HCT116 (cell line): ENCODE measurements around the gene ABCA3. TPM values are rescaled to one million over a fixed set of nuclear protein-coding genes. Genes with fewer than 3 reads are reported as not detected.

Experiments
- ATAC-seq: fragments of 200-7000 bp; cut with Tn5 transposase; 2 replicates; pipeline ENCODE4 v1.9.1; 2020; ENCODE audit warnings: mild to moderate bottlenecking, moderate library complexity
- BruUV-seq: library from RNA; stranded (reverse); fragments of 400-500 nt; replicated peaks from 2 replicates; lab custom pipeline; 2021; lab: Mats Ljungman, UMichigan
- CTCF ChIA-PET: fragments of 300-600 bp; sonication (Branson Sonifier 250); formaldehyde crosslinking; loops from one replicate; lab custom pipeline; 2021; ENCODE audit warnings: antibody characterized with exemption; lab: Charles Lee
- POLR2A ChIA-PET: fragments of 300-600, 350-600 bp; sonication (Branson Sonifier 250); formaldehyde crosslinking; loops from one replicate; lab custom pipeline; 2021; ENCODE audit warnings: antibody characterized with exemption; lab: Charles Lee
- RAD21 ChIA-PET, 2 experiments: fragments of 300-600 bp; sonication (Branson Sonifier 250); formaldehyde crosslinking; loops; one replicate each; lab custom pipeline; 2023; ENCODE audit warnings: low total read pairs in 2 of 2; ENCODE audit not compliant: uncharacterized antibody in 2 of 2, unreplicated experiment in 2 of 2, low non-redundant PET in 1 of 2; lab: Charles Lee
- DNase-seq: peaks from one replicate; pipeline ENCODE4 v3.0.0-alpha.2; 2010; ENCODE audit warnings: low read depth, low spot score
- H2AFZ ChIP-seq: fragments of 200-600 bp; shearing (Covaris generic), sonication (generic); 2 replicates; pipeline ENCODE4 v1.6.1; 2017; ENCODE audit warnings: low read depth, mixed run types, mixed read lengths, antibody characterized with exemption, low read length; ENCODE audit not compliant: poor library complexity, severe bottlenecking
- H3K27ac ChIP-seq: 2 replicates; pipeline ENCODE4 v1.5.1; 2012; ENCODE audit warnings: low read depth, low read length
- H3K27me3 ChIP-seq: fragments of 200-600 bp; sonication (generic); 2 replicates; pipeline ENCODE4 v1.6.1; 2016; ENCODE audit warnings: mixed run types, low read length, mixed read lengths; ENCODE audit not compliant: insufficient read depth
- H3K36me3 ChIP-seq, 2 experiments: fragments of 200-500 bp in 1 of 2; fragments of 200-600 bp in 1 of 2; sonication (Bioruptor generic) in 1 of 2; sonication (generic) in 1 of 2; 2 replicates each; pipeline versions ENCODE4 v1.5.1 to v1.6.1; 2014 to 2016; ENCODE audit warnings: low read length in 2 of 2, inconsistent platforms in 1 of 2, mixed read lengths in 1 of 2, mixed run types in 1 of 2; ENCODE audit not compliant: insufficient read depth in 2 of 2, control insufficient read depth in 1 of 2
- H3K4me1 ChIP-seq, 2 experiments: fragments of 200-600 bp in 1 of 2; sonication (generic) in 1 of 2; 2 replicates each; pipeline versions ENCODE4 v1.5.1 to v1.6.1; 2012 to 2017; ENCODE audit warnings: low read length in 2 of 2, inconsistent platforms in 1 of 2, mild to moderate bottlenecking in 1 of 2, mixed read lengths in 1 of 2, mixed run types in 1 of 2, moderate library complexity in 1 of 2; ENCODE audit not compliant: insufficient read depth in 2 of 2, control insufficient read depth in 1 of 2
- H3K4me2 ChIP-seq: fragments of 200-600 bp; sonication (generic); 2 replicates; pipeline ENCODE4 v1.6.1; 2017; ENCODE audit warnings: mixed run types, low read length, mixed read lengths
- H3K4me3 ChIP-seq, 2 experiments: fragments of 200-600 bp in 1 of 2; sonication (generic) in 1 of 2; replicated peaks in 1 of 2; 2 replicates each; pipeline ENCODE4 v1.5.1; 2011 to 2016; ENCODE audit warnings: low read length in 2 of 2, control low read depth in 1 of 2, low read depth in 1 of 2, mild to moderate bottlenecking in 1 of 2, mixed read lengths in 1 of 2, mixed run types in 1 of 2
- H3K79me2 ChIP-seq: fragments of 200-600 bp; sonication (generic); 2 replicates; pipeline ENCODE4 v1.6.1; 2017; ENCODE audit warnings: mild to moderate bottlenecking, mixed run types, low read length, moderate library complexity, mixed read lengths; ENCODE audit not compliant: insufficient read depth
- H3K9ac ChIP-seq: fragments of 200-600 bp; sonication (generic); 2 replicates; pipeline ENCODE4 v1.6.1; 2016; ENCODE audit warnings: low read length, mixed read lengths
- H3K9me2 ChIP-seq: fragments of 200-600 bp; sonication (generic), shearing (Covaris generic); 2 replicates; pipeline ENCODE4 v1.6.1; 2017; ENCODE audit warnings: mixed run types, mild to moderate bottlenecking, moderate library complexity; ENCODE audit not compliant: insufficient read depth
- H3K9me3 ChIP-seq, 2 experiments: fragments of 200-500 bp in 1 of 2; fragments of 200-600 bp in 1 of 2; sonication (Bioruptor generic) in 1 of 2; sonication (generic) in 1 of 2; 2 replicates each; pipeline ENCODE4 v1.6.1; 2014 to 2017; ENCODE audit warnings: low read length in 2 of 2, mixed read lengths in 2 of 2, inconsistent platforms in 1 of 2, low read depth in 1 of 2, mild to moderate bottlenecking in 1 of 2, mixed run types in 1 of 2, moderate library complexity in 1 of 2; ENCODE audit not compliant: control insufficient read depth in 1 of 2, insufficient read depth in 1 of 2
- H4K20me1 ChIP-seq: fragments of 200-600 bp; sonication (generic), shearing (Covaris generic); 2 replicates; pipeline ENCODE4 v1.6.1; 2017; ENCODE audit warnings: mixed run types, mild to moderate bottlenecking, moderate library complexity; ENCODE audit not compliant: insufficient read depth
- ATF3 ChIP-seq: IDR thresholded peaks from 2 replicates; pipeline ENCODE4 v1.6.1; 2012
- CBX3 ChIP-seq: IDR thresholded peaks from 2 replicates; pipeline ENCODE4 v1.6.1; 2012; ENCODE audit warnings: low read depth
- CEBPB ChIP-seq: IDR thresholded peaks from 2 replicates; pipeline ENCODE4 v1.6.1; 2012; ENCODE audit warnings: low read depth
- CTCF ChIP-seq, 3 experiments: fragments of 200-600 bp in 1 of 3; sonication (generic) in 1 of 3; IDR thresholded peaks in 2 of 3; conservative IDR thresholded peaks in 1 of 3; 2 replicates each; pipeline ENCODE4 v1.5.1; 2012 to 2017; ENCODE audit warnings: low read depth in 2 of 3, low read length in 2 of 3, antibody characterized with exemption in 1 of 3, borderline replicate concordance in 1 of 3, control low read depth in 1 of 3, mild to moderate bottlenecking in 1 of 3, mixed read lengths in 1 of 3, mixed run types in 1 of 3, moderate library complexity in 1 of 3; ENCODE audit not compliant: insufficient read depth in 1 of 3
- EGR1 ChIP-seq: IDR thresholded peaks from 2 replicates; pipeline ENCODE4 v1.6.1; 2012; ENCODE audit warnings: low read depth
- EZH2 ChIP-seq: fragments of 200-600 bp; sonication (generic); IDR thresholded peaks from 2 replicates; pipeline ENCODE4 v1.6.1; 2017; ENCODE audit warnings: antibody characterized with exemption, mixed run types
- MAX ChIP-seq: IDR thresholded peaks from 2 replicates; pipeline ENCODE4 v1.6.1; 2012
- POLR2A ChIP-seq: IDR thresholded peaks from 2 replicates; pipeline ENCODE4 v1.7.0; 2011; ENCODE audit warnings: borderline replicate concordance; ENCODE audit not compliant: insufficient read depth, insufficient read length; ENCODE audit errors: extremely low read depth
- POLR2AphosphoS5 ChIP-seq: IDR thresholded peaks from 2 replicates; pipeline ENCODE4 v1.6.1; 2011; ENCODE audit warnings: mild to moderate bottlenecking, low read depth, low read length, moderate library complexity
- RAD21 ChIP-seq: IDR thresholded peaks from 2 replicates; pipeline ENCODE4 v1.6.1; 2012; ENCODE audit warnings: low read depth, mild to moderate bottlenecking
- SIN3A ChIP-seq: IDR thresholded peaks from 2 replicates; pipeline ENCODE4 v1.6.1; 2012; ENCODE audit warnings: low read depth
- SP1 ChIP-seq: IDR thresholded peaks from 2 replicates; pipeline ENCODE4 v1.6.1; 2012; ENCODE audit warnings: low read depth
- TCF7L2 ChIP-seq: IDR thresholded peaks from 2 replicates; pipeline ENCODE4 v1.7.0; 2011; ENCODE audit warnings: borderline replicate concordance, inconsistent platforms; ENCODE audit not compliant: insufficient read depth, insufficient read length; ENCODE audit errors: extremely low read depth
- YY1 ChIP-seq: IDR thresholded peaks from 2 replicates; pipeline ENCODE4 v1.6.1; 2011; ENCODE audit warnings: low read length, low read depth, moderate library complexity, mild to moderate bottlenecking; ENCODE audit not compliant: insufficient replicate concordance; ENCODE audit errors: extremely low read depth
- ZBTB33 ChIP-seq: IDR thresholded peaks from 2 replicates; pipeline ENCODE4 v1.6.1; 2011; ENCODE audit warnings: mild to moderate bottlenecking, low read length, moderate library complexity; ENCODE audit not compliant: insufficient replicate concordance; ENCODE audit errors: extremely low read depth
- ZFX ChIP-seq: fragments of 450-650 bp; IDR thresholded peaks from 2 replicates; pipeline ENCODE4 v1.6.1; 2017
- intact Hi-C: fragments of 100-400 bp; cut with micrococcal nuclease; formaldehyde crosslinking; loops from 2 replicates; pipeline ENCODE4 v1.10.0; 2022
- total RNA-seq: library from RNA; stranded (reverse); gene quantifications from one replicate; pipeline ENCODE4 v1.2.1, GENCODE V29; 2021; ENCODE audit not compliant: unreplicated experiment

ABCA3 gene
- total RNA-seq, 1 experiment from 2014 or later: 5.4 TPM

- ChIA-PET POLR2A (no interaction called here), RAD21 (no interaction called here)
- H3K4me2 ChIP-seq: no peak overlapping the region
These were observed 26.3 kb upstream of the ABCA3 start for GRCh38 chr16:2366660-2367309.

More at GRCh38 chr16:2366660-2367309, 26.3 kb upstream of the ABCA3 start:
- ATAC-seq (no peak), DNase-seq (no peak)
- no peak overlapping the region for H3K27ac ChIP-seq
- H3K27me3 ChIP-seq: peaks cover 19% of the 10 kb centered on the region
- no peaks in the 10 kb centered on the region for H3K9me3 ChIP-seq
- H3K4me1 ChIP-seq: peaks cover 5 to 9% of the 10 kb centered on the region in 2 experiments; a peak in 2 of 4 replicates
- no peaks in the 10 kb centered on the region for H4K20me1 ChIP-seq
- H2AFZ ChIP-seq: no peak overlapping the region
- no peak overlapping the region for H3K9ac ChIP-seq
- no peak overlapping the region for H3K4me3 ChIP-seq
- no TSS peak for BruUV-seq
- H3K9me2 ChIP-seq: no peaks in the 10 kb centered on the region
- H3K79me2 ChIP-seq: no peaks in the 10 kb centered on the region
- CTCF ChIA-PET: no interaction called here
- TF ChIP-seq EZH2 (no peak), CBX3 (no peak), POLR2A (no peak), SIN3A (no peak), POLR2AphosphoS5 (no peak), CTCF (IDR thresholded peaks at IDR 0.05 in 2 of 3, conservative IDR thresholded peaks at IDR 0.05 in 1 of 3; ENCODE audit: borderline replicate concordance in 1 of 3, insufficient read depth in 1 of 3, low read depth in 2 of 3, low read length in 2 of 3) (no peak), ZFX (no peak), SP1 (no peak), ATF3 (no peak), MAX (no peak), TCF7L2 (no peak), EGR1 (no peak), RAD21 (no peak), YY1 (no peak), CEBPB (no peak), ZBTB33 (no peak)
- intact Hi-C loops: no loop called here
- H3K36me3 ChIP-seq: no peaks in the 10 kb centered on the region
